AG04450 (cell line): ENCODE measurements around the gene UCK2. TPM values are rescaled to one million over a fixed set of nuclear protein-coding genes. Genes with fewer than 3 reads are reported as not detected.

Experiments
- CTCF ChIA-PET: fragments of 300-600, 350-600 bp; formaldehyde crosslinking; extraction: SDS; loops from one replicate; lab custom pipeline; 2022; ENCODE audit warnings: antibody characterized with exemption, inconsistent platforms; lab: Charles Lee
- POLR2A ChIA-PET: fragments of 350-600 bp; formaldehyde crosslinking; extraction: SDS; loops from one replicate; lab custom pipeline; 2021; ENCODE audit warnings: antibody characterized with exemption, inconsistent platforms; lab: Yijun Ruan, JAX
- DNase-seq: peaks from one replicate; pipeline ENCODE4 v3.0.0-alpha.2; 2011; ENCODE audit warnings: low read depth, low spot score
- H3K27ac ChIP-seq: one replicate; pipeline ENCODE4 v1.5.1; 2012; ENCODE audit warnings: low read depth, low read length, control low read depth
- H3K27me3 ChIP-seq: one replicate; pipeline ENCODE4 v1.6.0; 2012; ENCODE audit warnings: low read length; ENCODE audit not compliant: control insufficient read depth, insufficient read depth
- H3K4me3 ChIP-seq: 2 replicates; pipeline ENCODE4 v1.5.1; 2011; ENCODE audit warnings: mild to moderate bottlenecking, low read depth, low read length, control low read depth
- H3K9me3 ChIP-seq: 2 replicates; pipeline ENCODE4 v1.5.1; 2012; ENCODE audit warnings: low read length; ENCODE audit not compliant: control insufficient read depth, insufficient read depth
- polyA plus RNA-seq: library from polyadenylated mRNA; depleted of rRNA; stranded (reverse); fragments of >200 nt; gene quantifications from 2 replicates; pipeline ENCODE4 v1.2.3, GENCODE V29; 2011
- TF ChIP-seq, protein P1 (sequence below): IDR thresholded peaks from 2 replicates; pipeline ENCODE4 v1.5.1; 2011; ENCODE audit warnings: low read depth, low read length, control low read depth, inconsistent platforms

UCK2 gene
- polyA plus RNA-seq, 1 experiment = 52.7 TPM

- H3K27me3 ChIP-seq = no peaks in the 10 kb centered on the region
- H3K9me3 ChIP-seq = no peaks in the 10 kb centered on the region
- TF ChIP-seq, protein P1, sequence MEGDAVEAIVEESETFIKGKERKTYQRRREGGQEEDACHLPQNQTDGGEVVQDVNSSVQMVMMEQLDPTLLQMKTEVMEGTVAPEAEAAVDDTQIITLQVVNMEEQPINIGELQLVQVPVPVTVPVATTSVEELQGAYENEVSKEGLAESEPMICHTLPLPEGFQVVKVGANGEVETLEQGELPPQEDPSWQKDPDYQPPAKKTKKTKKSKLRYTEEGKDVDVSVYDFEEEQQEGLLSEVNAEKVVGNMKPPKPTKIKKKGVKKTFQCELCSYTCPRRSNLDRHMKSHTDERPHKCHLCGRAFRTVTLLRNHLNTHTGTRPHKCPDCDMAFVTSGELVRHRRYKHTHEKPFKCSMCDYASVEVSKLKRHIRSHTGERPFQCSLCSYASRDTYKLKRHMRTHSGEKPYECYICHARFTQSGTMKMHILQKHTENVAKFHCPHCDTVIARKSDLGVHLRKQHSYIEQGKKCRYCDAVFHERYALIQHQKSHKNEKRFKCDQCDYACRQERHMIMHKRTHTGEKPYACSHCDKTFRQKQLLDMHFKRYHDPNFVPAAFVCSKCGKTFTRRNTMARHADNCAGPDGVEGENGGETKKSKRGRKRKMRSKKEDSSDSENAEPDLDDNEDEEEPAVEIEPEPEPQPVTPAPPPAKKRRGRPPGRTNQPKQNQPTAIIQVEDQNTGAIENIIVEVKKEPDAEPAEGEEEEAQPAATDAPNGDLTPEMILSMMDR = no peak
- no peak overlapping the region for H3K27ac ChIP-seq
- no peak overlapping the region for H3K4me3 ChIP-seq
- ChIA-PET CTCF (interaction anchor here (1.3 to 1.6 kb wide), 4 partner anchors 10 to 56 kb away, joined by 4 to 6 read pairs (median 4); no protein-coding TSS in a partner anchor), POLR2A (interaction anchor here (0.6 to 1.3 kb wide), 2 partner anchors 13 to 187 kb away, joined by 3 to 5 read pairs; partner anchors contain the start of gene ALDH9A1)
- no peak for DNase-seq
Measured at GRCh38 chr1:165885305-165885694, 57.9 kb downstream of the UCK2 start.

- Histone ChIP-seq H3K27ac (no peak overlapping the region), H3K27me3 (no peaks in the 10 kb centered on the region), H3K4me3 (no peak overlapping the region), H3K9me3 (no peaks in the 10 kb centered on the region)
- DNase-seq = no peak
- TF ChIP-seq, protein P1 = no peak
- POLR2A ChIA-PET = no interaction called here
- CTCF ChIA-PET = interaction anchor here (1.6 kb wide), 1 partner anchor 14 kb away, joined by 6 read pairs; no protein-coding TSS in a partner anchor
Measured at GRCh38 chr1:165886193-165886592, 58.8 kb downstream of the UCK2 start.

DNA sequence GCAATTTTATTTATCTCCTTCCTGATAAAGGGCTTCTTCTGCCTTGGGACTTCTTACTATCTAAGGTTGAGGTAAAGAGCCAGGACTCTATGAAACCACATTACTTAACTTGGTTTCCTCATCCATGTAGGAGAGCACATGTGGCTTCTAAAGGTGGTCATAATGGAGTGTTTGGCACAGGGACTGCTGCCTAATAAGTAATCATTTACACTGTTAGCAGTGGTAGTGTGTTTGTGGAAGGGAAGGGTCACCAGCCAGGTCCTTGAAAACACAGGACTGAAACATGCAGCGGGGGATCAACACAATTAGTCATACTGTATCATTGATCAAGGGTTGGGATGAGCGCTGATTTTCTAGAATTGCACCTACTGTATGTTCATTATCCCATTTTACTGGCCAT is 59.6 kb downstream of the UCK2 start:
- ChIA-PET POLR2A (no interaction called here), CTCF (no interaction called here)
- Histone ChIP-seq H3K4me3 (no peak overlapping the region), H3K9me3 (no peaks in the 10 kb centered on the region), H3K27ac (no peak overlapping the region), H3K27me3 (no peaks in the 10 kb centered on the region)
- no peak for DNase-seq
- TF ChIP-seq, protein P1 = no peak

DNA sequence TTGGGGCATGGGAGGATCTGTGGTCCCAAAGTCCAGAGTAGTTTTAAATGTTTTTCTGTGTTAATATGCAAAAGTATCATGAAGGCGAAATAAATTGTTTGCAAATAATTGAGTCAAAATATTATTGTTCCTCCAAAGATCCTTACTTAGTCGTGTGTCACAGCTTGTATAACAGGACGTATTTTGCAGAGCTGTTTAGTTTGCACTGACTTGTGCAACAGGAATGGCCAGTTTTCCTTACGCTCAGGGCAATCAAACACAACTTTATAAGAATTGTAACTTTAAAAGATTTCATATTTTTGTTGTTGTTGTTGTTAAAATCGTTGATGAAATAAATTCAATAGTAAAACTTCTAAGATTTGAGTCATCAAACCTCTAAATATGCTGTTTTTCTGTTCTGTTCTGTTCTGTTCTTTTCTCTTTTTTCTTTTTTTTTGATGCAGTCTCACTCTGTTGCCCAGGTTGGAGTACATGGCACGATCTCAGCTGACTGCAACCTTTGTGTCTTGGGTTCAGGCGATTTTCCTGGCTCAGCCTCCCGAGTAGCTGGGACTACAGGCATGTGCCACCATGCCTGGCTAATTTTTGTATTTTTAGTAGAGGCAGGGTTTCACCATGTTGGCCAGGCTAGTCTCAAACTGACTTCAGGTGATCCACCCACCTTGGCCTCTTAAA is 60.6 kb downstream of the UCK2 start:
- no peaks in the 10 kb centered on the region for H3K9me3 ChIP-seq
- DNase-seq = no peak
- ChIA-PET POLR2A (no interaction called here), CTCF (no interaction called here)
- H3K27ac ChIP-seq = no peak overlapping the region
- no peaks in the 10 kb centered on the region for H3K27me3 ChIP-seq
- TF ChIP-seq, protein P1 = no peak
- H3K4me3 ChIP-seq = no peak overlapping the region

DNA sequence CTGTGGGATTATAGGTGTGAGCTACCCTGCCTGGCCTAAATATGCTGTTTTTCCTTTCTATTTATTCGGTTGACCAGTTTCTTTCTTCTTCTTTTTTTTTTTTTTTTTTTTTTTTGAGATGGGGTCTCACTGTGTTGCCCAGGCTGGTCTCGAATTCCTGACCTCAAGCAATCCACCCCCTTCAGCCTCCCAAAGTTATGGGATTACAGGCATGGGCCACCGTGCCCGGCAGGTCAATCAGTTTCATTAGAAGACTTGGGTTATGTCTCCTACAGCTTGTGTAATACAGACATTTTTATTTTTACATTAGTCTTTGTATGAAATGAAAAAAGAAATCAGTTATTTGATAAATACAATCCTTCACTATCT is 61.1 kb downstream of the UCK2 start:
- no peak for DNase-seq
- ChIA-PET POLR2A (no interaction called here), CTCF (interaction anchor here (0.9 kb wide), 1 partner anchor 19 kb away, joined by 3 read pairs; no protein-coding TSS in a partner anchor)

More for the DNA sequence above, 61.1 kb downstream of the UCK2 start:
- Histone ChIP-seq H3K27me3 (no peaks in the 10 kb centered on the region), H3K9me3 (no peaks in the 10 kb centered on the region), H3K4me3 (no peak overlapping the region), H3K27ac (no peak overlapping the region)
- TF ChIP-seq, protein P1 = no peak
